ENCODE data around the gene SUSD3. TPM values are rescaled to one million over a fixed set of nuclear protein-coding genes. Genes with fewer than 3 reads are reported as not detected.

The SUSD3 gene
- total RNA-seq, 1 experiment from 2014 or later, result 9.0 TPM

DNA sequence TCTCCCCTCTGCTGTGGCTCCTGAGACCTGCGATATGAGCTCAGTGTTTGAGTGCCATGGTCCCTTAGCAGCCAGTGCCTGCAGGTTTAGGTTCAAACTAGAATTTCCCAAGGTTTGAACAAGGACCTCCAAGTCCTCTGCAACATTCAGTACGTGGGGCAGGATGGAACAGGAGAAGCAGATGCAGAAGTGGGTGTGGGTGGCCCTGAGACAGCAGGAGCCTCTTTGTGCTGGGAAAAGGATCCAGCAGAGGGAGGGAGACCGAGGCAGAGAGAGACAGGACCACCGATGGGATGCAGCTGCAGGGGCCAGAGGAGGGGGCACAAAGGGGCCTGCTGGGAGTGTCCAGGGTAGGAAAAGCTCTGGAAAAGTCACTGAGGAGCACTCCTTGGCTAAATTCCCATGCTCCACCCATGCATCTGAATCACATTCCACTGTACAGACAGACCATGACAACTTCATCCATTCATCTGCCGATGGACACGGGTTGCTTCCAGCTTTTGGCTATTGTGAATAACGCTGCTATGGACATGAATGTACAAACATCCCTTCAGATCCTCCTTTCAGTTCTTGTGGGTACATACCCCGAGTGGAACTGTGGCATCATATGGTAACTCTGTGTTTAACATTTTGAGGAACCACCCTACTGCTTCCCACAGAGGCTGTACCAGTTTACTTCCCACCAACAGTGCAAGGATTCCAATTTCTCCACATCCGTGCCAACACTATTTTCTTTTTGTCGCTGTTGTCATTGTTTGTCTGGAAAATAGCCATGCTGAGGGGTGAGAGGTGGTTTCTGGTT is 26.7 kb upstream of the SUSD3 start:
- H3K79me1 ChIP-seq (ENCODE audit: insufficient read depth, low read depth, low read length, poor library complexity, severe bottlenecking), result no peaks in the 10 kb centered on the region
- H2BK12ac ChIP-seq (ENCODE audit: insufficient read length, low read depth, low read length), result no peak overlapping the region
- H3K4ac ChIP-seq (ENCODE audit: low read depth, low read length), result no peak overlapping the region
- no peaks in the 10 kb centered on the region for H3K27me3 ChIP-seq (ENCODE audit: insufficient read depth, low read length)
- no peak overlapping the region for H3T11ph ChIP-seq (ENCODE audit: low read length)
- DNase-seq, result no peak
- no peak overlapping the region for H3K23ac ChIP-seq (ENCODE audit: insufficient read length, low read depth, low read length)
- H2BK120ac ChIP-seq (ENCODE audit: low read depth, low read length, poor library complexity, severe bottlenecking), result no peak overlapping the region
- H3K4me1 ChIP-seq (ENCODE audit: insufficient read depth, low read length), result no peaks in the 10 kb centered on the region; the same call in 1 of the 2 replicates
- H3K36me3 Mint-ChIP-seq (ENCODE audit: insufficient read depth in 1 of 3, low read depth in 3 of 3), result no peaks in the 10 kb centered on the region
- H2AFZ ChIP-seq (ENCODE audit: low read length), result no peak overlapping the region
- H3K27ac Mint-ChIP-seq, result no peak overlapping the region
- TF ChIP-seq, protein P1, sequence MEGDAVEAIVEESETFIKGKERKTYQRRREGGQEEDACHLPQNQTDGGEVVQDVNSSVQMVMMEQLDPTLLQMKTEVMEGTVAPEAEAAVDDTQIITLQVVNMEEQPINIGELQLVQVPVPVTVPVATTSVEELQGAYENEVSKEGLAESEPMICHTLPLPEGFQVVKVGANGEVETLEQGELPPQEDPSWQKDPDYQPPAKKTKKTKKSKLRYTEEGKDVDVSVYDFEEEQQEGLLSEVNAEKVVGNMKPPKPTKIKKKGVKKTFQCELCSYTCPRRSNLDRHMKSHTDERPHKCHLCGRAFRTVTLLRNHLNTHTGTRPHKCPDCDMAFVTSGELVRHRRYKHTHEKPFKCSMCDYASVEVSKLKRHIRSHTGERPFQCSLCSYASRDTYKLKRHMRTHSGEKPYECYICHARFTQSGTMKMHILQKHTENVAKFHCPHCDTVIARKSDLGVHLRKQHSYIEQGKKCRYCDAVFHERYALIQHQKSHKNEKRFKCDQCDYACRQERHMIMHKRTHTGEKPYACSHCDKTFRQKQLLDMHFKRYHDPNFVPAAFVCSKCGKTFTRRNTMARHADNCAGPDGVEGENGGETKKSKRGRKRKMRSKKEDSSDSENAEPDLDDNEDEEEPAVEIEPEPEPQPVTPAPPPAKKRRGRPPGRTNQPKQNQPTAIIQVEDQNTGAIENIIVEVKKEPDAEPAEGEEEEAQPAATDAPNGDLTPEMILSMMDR (conservative IDR thresholded peaks at IDR 0.05), result no peak
- WGBS (ENCODE audit: extremely low coverage, insufficient read length, low lambda C conversion rate), result no CpG with 5 or more reads among the region's 10 CpGs
- H3K9ac ChIP-seq (ENCODE audit: extremely low read depth, insufficient read length, low read length), result no peak overlapping the region
- no peak overlapping the region for H3K4me3 Mint-ChIP-seq
- H3K56ac ChIP-seq (ENCODE audit: insufficient read length, low read depth, low read length), result no peak overlapping the region
- H3K27ac ChIP-seq (ENCODE audit: insufficient read length, low read depth, low read length), result no peak overlapping the region
- H4K91ac ChIP-seq (ENCODE audit: insufficient read length, low read depth, low read length), result no peak overlapping the region
- H3K4me1 Mint-ChIP-seq, result peaks cover 8 to 19% of the 10 kb centered on the region in 2 experiments
- no peaks in the 10 kb centered on the region for H3K9me3 Mint-ChIP-seq
- no peak overlapping the region for H2BK5ac ChIP-seq (ENCODE audit: insufficient read length, low read length)
- H3K23me2 ChIP-seq (ENCODE audit: insufficient read length, low read depth, low read length, poor library complexity, severe bottlenecking), result no peaks in the 10 kb centered on the region
- H4K8ac ChIP-seq (replicated peaks; ENCODE audit: insufficient read length, low read depth, low read length), result no peak overlapping the region
- H3K14ac ChIP-seq (ENCODE audit: insufficient read depth, low read length), result no peak overlapping the region
- H2BK20ac ChIP-seq (ENCODE audit: low read depth, low read length, poor library complexity, severe bottlenecking), result no peak overlapping the region
- H2AK5ac ChIP-seq (ENCODE audit: insufficient read length, low read length), result no peak overlapping the region
- no peaks in the 10 kb centered on the region; the same call in 1 of the 2 replicates for H3K27me3 Mint-ChIP-seq (ENCODE audit: low read depth)
- no peak overlapping the region for H3K4me2 ChIP-seq (ENCODE audit: insufficient read depth, insufficient read length, low read length)
- H3K9me3 ChIP-seq (ENCODE audit: control insufficient read depth, low read depth, low read length), result no peaks in the 10 kb centered on the region
- H4K5ac ChIP-seq (ENCODE audit: insufficient read length, low read depth, low read length), result no peak overlapping the region
- H3K18ac ChIP-seq (ENCODE audit: insufficient read length, low read depth, low read length), result no peak overlapping the region
- H2BK15ac ChIP-seq (ENCODE audit: low read depth, low read length), result no peak overlapping the region
- H3K79me2 ChIP-seq (ENCODE audit: insufficient read depth, low read length), result no peaks in the 10 kb centered on the region
- no peaks in the 10 kb centered on the region for H4K20me1 ChIP-seq (ENCODE audit: control insufficient read depth, insufficient read depth, insufficient read length)

Measured in H9 (cell line).